Measurements from ENCODE around the gene CLTA.
A peak's percentile ranks its signal among the peaks of the same experiment; 100 is the strongest.
"Not testable (repeated sequence)": the region's sequence is repeated elsewhere in the genome, so short reads cannot be mapped to it uniquely, and the experiment has no call there.

CLTA gene

GRCh38 chr9:36158917-36159316, 31.8 kb upstream of the CLTA start:
- DNase-seq (ENCODE audit: low spot score): no peak

DNA sequence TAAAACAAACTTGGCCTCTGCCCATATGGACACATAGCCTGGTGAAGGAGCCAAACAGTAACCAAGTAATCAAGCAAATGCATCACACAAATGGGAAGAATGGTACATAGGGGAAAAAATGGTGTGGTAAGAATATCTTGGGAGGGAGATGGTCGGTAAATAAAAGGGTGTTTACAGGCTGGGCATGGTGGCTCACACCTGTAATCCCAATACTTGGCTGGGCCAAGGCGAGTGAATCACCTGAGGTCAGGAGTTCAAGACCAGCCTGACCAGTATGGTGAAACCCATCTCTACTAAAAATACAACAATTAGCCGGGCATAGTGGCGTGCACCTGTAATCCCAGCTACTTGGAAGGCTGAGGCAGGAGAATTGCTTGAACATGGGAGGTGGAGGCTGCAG, 31.2 kb upstream of the CLTA start:
- not testable (repeated sequence) for DNase-seq (ENCODE audit: low spot score)

GRCh38 chr9:36160126-36160525, 30.6 kb upstream of the CLTA start:
- not testable (repeated sequence) for DNase-seq (ENCODE audit: low spot score)

DNA sequence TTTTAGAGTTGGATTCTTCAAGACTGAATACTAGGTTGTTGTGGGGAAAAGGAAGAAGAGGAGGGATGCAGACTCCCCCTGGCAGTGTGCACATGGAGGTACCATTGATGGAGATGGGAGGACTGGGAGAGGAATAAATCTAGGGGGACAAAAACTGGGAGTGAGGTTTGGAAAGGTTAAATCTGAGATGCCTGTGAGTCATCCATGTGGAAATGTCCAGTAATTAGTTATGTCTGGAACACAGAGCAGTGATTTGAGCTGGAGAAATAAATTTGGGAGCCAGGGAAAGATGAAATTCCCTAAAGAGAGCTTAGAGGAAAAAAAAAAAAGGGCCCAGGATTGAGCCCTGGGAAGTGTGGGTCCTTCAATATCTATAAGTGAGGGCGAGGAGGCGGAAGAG, 29.5 kb upstream of the CLTA start:
- DNase-seq (ENCODE audit: low spot score): no peak

DNA sequence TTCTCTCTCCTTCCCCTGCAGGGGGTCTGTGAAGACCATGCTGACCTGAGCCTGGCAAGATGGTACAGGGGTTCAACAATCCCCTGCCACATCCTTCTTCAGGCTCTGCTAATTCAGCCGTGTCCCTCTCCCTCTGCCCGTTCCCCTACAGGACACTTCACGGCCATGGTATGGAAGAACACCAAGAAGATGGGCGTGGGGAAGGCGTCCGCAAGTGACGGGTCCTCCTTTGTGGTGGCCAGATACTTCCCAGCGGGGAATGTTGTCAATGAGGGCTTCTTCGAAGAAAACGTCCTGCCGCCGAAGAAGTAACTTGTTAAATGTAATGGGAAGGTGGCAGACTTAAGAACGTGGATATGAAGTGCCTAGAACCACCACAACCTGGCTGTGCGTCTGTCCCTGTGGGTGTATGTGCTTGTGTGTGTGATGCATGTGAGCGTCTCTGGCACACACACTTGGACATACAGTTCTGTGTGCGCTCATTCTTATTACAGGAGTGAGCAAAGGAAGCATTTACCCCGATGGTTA, 28.4 kb upstream of the CLTA start:
- DNase-seq (ENCODE audit: low spot score): no peak

DNA sequence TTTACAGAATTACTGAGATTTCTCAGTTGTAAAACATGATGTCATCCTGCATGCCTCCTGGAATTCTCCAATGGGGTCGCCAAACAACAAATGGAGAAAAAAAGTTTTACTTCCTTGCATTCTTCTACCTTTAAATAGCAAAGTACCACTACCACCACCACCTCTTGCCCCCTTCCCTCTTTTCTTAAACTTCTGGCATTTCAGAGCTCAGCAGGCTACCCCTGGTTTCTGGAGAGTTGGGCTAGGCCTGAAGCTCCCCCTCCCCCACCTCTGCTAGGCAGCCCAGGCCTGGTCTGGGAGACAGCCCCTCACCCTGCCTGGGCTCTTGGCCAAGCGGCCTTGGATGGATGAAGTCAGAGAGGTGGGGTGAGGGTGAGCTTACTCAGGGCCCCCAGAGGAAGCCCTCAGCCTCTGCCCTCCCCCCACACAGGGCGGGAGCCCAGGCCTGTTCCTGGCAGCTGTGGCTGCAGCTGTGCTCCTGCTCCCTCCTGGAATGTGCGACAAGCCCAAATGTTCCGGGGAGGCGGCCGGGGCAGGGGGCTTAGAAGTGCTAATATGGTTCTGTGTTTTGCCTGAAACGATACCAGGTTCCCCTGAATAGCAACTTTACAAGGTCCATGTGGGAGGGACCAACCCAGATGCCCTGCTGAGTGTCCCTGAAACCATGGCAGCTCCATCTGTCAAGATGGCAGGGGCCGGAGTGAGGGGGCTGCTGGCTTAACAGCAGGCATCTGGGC, 27.5 kb upstream of the CLTA start:
- peak; percentile 73 for DNase-seq (ENCODE audit: low spot score)

GRCh38 chr9:36163786-36164170, 26.9 kb upstream of the CLTA start:
- no peak for DNase-seq (ENCODE audit: low spot score)

- DNase-seq (ENCODE audit: low spot score): no peak
Observed at GRCh38 chr9:36164372-36164771, 26.3 kb upstream of the CLTA start.

GRCh38 chr9:36164989-36165388, 25.7 kb upstream of the CLTA start:
- DNase-seq (ENCODE audit: low spot score): no peak

- no peak for DNase-seq (ENCODE audit: low spot score)
Observed at GRCh38 chr9:36165826-36166167, 24.9 kb upstream of the CLTA start.

DNA sequence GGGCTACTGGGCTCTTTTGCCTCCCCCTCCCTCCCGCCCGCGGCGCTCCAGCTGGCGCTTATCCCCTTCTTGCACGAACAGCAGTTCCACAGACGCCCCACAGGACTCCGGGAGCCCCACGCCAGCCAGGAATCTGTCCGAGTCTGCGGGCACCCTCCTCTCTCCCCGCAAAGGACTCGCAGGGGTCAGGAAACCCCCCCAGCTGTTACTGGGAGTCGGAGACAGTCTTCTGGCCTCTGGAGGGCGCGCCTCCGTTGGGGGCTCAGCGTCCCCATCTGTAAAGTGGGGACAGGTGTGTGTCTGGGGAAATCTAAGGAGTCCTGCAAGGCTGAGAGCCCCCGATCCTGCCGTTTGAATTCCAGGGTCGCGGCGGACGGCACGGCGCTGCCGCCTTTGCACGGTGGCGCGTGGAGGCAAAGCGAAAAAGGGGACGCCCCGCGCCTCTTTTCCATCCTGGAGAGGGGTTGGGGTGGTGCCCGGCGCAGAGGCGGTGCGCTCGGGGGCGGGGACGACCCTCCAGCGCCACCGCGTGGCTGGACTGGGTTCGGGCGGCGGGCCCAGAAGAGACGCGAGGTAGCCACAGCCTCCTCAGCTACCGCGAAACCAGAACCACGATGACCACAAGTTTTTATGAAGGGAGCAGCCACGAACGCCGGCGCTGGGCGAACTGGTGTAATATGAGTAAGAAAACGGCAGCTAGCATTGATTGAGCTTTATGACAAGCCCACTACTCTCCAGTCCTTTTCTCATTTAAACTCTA, 24.4 kb upstream of the CLTA start:
- DNase-seq (ENCODE audit: low spot score): peak; percentile 77

GRCh38 chr9:36169166-36169565, 21.6 kb upstream of the CLTA start, which contains the start of gene CCIN:
Gene CCIN (plus strand): TSS chr9:36169388. CDS start chr9:36169503, 115 bp downstream.
- no peak for DNase-seq (ENCODE audit: low spot score)

DNA sequence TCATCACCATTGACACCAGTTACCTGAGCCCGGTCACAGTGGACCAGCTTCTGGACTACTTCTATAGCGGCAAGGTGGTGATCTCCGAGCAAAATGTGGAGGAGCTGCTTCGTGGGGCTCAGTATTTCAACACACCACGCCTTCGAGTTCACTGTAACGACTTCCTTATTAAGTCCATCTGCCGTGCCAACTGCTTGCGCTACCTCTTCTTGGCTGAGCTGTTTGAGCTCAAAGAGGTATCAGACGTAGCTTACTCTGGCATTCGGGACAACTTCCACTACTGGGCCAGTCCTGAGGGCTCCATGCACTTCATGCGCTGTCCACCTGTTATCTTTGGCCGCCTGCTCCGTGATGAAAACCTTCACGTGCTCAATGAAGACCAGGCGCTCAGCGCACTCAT, 21.0 kb upstream of the CLTA start:
- no peak for DNase-seq (ENCODE audit: low spot score)

GRCh38 chr9:36170531-36170930, 20.2 kb upstream of the CLTA start:
- no peak for DNase-seq (ENCODE audit: low spot score)

DNA sequence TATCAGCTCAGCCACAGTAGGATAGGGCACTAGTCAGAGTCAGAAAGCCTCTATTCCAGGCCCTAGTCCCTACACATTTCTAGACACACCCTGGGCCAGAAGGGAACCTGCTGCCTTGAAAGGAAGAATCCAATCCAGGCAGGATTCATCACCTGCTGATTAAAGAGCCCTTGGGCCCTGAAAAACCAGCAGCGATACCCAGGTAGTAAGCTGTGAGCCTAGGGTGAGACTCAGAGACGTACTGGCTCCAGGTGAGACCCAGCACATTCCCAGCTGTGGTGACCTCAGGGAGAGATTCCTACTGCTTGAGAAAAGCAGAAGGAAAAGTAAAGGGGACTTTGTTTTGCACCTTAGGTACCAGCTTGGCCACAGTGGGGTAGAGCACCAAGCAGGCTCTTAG, 16.9 kb upstream of the CLTA start:
- DNase-seq (ENCODE audit: low spot score): no peak

GRCh38 chr9:36174271-36174670, 16.4 kb upstream of the CLTA start:
- no peak for DNase-seq (ENCODE audit: low spot score)

- DNase-seq (ENCODE audit: low spot score): no peak
Observed at GRCh38 chr9:36174731-36175130, 16.0 kb upstream of the CLTA start.

DNA sequence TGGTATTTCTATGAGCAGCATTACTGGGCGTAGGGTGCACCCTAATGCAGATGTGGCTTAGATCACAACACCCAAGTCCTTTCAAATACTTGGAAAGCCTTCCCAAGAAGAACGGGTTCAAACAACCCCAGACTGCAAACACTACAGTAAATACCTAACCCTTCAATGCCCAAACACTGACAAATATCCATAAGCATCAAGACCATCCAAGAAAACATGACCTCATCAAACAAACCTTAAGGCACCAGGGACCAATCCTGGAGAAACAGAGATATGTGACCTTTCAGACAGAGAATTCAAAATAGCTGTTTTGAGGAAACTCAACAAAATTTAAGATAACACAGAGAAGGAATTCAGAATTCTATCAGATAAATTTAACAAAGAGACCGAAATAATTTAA, 15.5 kb upstream of the CLTA start:
- DNase-seq (ENCODE audit: low spot score): not testable (repeated sequence)

DNA sequence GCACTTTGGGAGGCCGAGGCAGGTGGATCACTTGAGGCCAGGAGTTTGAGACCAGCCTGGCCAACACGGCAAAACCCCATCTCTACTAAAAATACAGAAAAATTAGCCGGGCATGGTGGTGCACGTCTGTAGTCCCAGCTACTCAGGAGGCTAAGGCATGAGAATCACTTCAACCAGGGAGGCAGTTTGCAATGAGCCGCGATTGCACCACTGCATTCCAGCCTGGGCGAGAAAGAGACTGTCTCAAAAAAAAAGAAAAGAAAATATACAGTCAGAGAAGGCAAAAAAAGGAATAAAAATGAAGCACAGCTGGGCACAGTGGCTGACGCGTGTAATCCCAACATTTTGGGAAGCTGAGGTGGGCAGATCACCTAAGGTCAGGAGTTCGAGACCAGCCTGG, 14.2 kb upstream of the CLTA start:
- DNase-seq (ENCODE audit: low spot score): not testable (repeated sequence)

GRCh38 chr9:36177571-36177970, 13.2 kb upstream of the CLTA start:
- no peak for DNase-seq (ENCODE audit: low spot score)

GRCh38 chr9:36180243-36180642, 10.5 kb upstream of the CLTA start:
- DNase-seq (ENCODE audit: low spot score): not testable (repeated sequence)

DNA sequence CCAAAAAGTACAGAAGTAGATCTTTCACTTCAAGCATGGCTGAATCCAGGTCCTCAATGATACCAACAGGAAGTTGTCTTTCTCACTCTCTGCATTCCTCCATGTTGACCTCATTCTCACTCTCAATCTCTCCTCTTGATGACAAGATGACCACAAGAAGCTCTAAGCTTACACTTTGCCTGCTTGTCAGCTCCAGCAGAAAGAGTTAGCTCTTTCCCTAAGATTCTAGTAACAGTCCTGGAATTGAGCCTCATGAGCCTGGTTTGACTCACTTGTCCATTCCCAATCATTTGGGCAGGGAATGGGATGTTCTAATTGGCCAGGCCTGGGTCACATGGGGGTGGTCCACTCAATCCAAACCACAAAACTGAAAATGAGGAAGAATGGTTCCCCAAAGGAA, 3.3 kb upstream of the CLTA start:
- DNase-seq (ENCODE audit: low spot score): no peak

- DNase-seq (ENCODE audit: low spot score): no peak
Observed at GRCh38 chr9:36188212-36188611, 2.5 kb upstream of the CLTA start.
